ENCODE measurements around the gene CCDC136. TPM values are rescaled to one million over a fixed set of nuclear protein-coding genes. Genes with fewer than 3 reads are reported as not detected.
A peak's percentile ranks its signal among the peaks of the same experiment; 100 is the strongest.

CCDC136 gene
- total RNA-seq, 1 donor, result 7.2 TPM

DNA sequence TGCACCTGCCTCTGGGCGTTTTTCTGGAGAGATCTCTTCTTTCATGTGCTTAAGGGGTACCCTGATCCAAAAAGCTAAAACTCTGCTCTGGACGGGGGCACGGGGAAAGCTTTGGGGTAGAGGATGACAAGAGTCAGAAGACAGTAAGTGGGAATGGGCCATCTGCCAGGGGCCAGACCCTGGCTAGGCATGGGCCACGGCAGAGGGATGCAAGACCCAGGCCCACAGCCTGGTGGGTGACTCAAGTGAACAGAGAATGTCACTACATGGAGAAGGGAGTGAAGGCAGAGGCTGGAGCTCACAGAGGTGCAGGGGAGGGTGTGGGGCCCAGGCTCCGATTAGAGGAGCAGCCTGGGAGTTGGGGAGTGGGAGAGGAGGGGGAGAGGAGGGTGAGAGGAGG lies 53.7 kb downstream of the CCDC136 start:
- no peaks in the 10 kb centered on the region for H3K9me3 ChIP-seq (ENCODE audit: low read depth, low read length)
- no peak overlapping the region for H3K4me3 ChIP-seq (ENCODE audit: insufficient read depth, low read length)
- H3K4me1 ChIP-seq (ENCODE audit: insufficient read depth, low read length), result peaks cover 4% of the 10 kb centered on the region
- H3K27me3 ChIP-seq (ENCODE audit: insufficient read depth, low read length), result no peaks in the 10 kb centered on the region
- peaks cover 93% of the 10 kb centered on the region for H3K36me3 ChIP-seq (ENCODE audit: insufficient read depth, low read length)
- H4K20me1 ChIP-seq (ENCODE audit: insufficient read depth, low read length), result peaks cover 57% of the 10 kb centered on the region
- peaks cover 8% of the 10 kb centered on the region for H3K79me2 ChIP-seq (ENCODE audit: insufficient read depth, low read length)
- H3K4me2 ChIP-seq (ENCODE audit: insufficient read depth, low read length), result no peak overlapping the region
- no peak overlapping the region for H2AFZ ChIP-seq (ENCODE audit: low read length)
- DNase-seq (ENCODE audit: insufficient read length, low spot score, missing footprints), result peak; percentile 59
- TF ChIP-seq, protein P1, sequence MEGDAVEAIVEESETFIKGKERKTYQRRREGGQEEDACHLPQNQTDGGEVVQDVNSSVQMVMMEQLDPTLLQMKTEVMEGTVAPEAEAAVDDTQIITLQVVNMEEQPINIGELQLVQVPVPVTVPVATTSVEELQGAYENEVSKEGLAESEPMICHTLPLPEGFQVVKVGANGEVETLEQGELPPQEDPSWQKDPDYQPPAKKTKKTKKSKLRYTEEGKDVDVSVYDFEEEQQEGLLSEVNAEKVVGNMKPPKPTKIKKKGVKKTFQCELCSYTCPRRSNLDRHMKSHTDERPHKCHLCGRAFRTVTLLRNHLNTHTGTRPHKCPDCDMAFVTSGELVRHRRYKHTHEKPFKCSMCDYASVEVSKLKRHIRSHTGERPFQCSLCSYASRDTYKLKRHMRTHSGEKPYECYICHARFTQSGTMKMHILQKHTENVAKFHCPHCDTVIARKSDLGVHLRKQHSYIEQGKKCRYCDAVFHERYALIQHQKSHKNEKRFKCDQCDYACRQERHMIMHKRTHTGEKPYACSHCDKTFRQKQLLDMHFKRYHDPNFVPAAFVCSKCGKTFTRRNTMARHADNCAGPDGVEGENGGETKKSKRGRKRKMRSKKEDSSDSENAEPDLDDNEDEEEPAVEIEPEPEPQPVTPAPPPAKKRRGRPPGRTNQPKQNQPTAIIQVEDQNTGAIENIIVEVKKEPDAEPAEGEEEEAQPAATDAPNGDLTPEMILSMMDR (IDR thresholded peaks at IDR 0.05; ENCODE audit: extremely low read depth, low read depth, low read length), result no peak
- H3K27ac ChIP-seq (ENCODE audit: low read depth, low read length), result no peak overlapping the region

DNA sequence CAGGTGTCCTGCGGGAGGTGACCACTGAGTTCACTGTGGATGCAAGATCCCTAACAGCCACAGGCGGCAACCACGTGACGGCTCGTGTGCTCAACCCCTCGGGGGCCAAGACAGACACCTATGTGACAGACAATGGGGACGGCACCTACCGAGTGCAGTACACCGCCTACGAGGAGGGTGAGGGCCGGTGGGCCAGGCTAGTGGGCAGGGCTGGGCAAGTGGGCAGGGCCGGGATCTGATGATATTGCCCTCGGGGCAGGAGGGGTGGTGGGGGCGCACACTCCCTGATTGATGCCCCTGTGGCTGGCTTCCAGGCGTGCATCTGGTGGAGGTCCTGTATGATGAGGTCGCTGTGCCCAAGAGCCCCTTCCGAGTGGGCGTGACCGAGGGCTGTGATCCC lies 54.2 kb downstream of the CCDC136 start:
- peaks cover 54% of the 10 kb centered on the region for H4K20me1 ChIP-seq (ENCODE audit: insufficient read depth, low read length)
- H3K4me1 ChIP-seq (ENCODE audit: insufficient read depth, low read length), result peaks cover 4% of the 10 kb centered on the region
- TF ChIP-seq, protein P1 (IDR thresholded peaks at IDR 0.05; ENCODE audit: extremely low read depth, low read depth, low read length), result no peak

DNA sequence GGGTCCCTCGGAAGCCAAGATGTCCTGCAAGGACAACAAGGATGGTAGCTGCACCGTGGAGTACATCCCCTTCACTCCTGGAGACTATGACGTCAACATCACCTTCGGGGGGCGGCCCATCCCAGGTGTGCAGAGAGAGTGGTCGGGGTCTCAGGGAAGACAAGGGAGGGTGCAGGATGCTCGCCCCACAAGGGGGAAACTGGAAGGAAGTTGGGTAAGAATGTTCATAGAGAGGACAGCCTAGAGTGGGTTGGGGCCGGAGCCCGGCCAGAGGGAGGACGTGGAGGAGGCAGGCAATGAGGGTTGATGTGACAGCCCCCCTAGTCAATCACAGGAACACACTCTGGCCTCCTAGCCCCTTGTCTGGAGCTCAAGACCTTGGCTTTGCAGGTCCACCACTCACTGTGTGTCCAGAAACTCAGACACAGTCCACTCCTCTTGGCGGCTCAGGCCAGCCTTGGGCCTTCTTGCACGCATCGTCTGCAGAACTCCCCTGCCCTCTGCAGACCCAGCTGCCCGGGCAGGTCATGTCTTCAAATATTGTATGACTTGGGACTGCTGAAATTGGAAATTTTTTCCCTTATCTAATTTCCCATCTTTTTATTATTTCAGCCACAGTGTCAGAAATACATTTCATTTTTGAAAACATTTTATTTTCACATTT lies 55.1 kb downstream of the CCDC136 start:
- no peak overlapping the region for H3K27ac ChIP-seq (ENCODE audit: low read depth, low read length)
- H3K79me2 ChIP-seq (ENCODE audit: insufficient read depth, low read length), result peaks cover 6% of the 10 kb centered on the region
- no peak overlapping the region for H2AFZ ChIP-seq (ENCODE audit: low read length)
- TF ChIP-seq, protein P1 (IDR thresholded peaks at IDR 0.05; ENCODE audit: extremely low read depth, low read depth, low read length), result no peak
- H3K36me3 ChIP-seq (ENCODE audit: insufficient read depth, low read length), result peaks cover 90% of the 10 kb centered on the region
- peaks cover 51% of the 10 kb centered on the region for H4K20me1 ChIP-seq (ENCODE audit: insufficient read depth, low read length)
- no peak for DNase-seq (ENCODE audit: insufficient read length, low spot score, missing footprints)
- H3K27me3 ChIP-seq (ENCODE audit: insufficient read depth, low read length), result no peaks in the 10 kb centered on the region
- H3K9me3 ChIP-seq (ENCODE audit: low read depth, low read length), result no peaks in the 10 kb centered on the region
- no peak overlapping the region for H3K4me2 ChIP-seq (ENCODE audit: insufficient read depth, low read length)
- no peak overlapping the region for H3K4me3 ChIP-seq (ENCODE audit: insufficient read depth, low read length)
- no peaks in the 10 kb centered on the region for H3K4me1 ChIP-seq (ENCODE audit: insufficient read depth, low read length)

More for the DNA sequence above, 54.2 kb downstream of the CCDC136 start:
- peak; percentile 82 for DNase-seq (ENCODE audit: insufficient read length, low spot score, missing footprints)
- Histone ChIP-seq H3K27me3 (ENCODE audit: insufficient read depth, low read length) (no peaks in the 10 kb centered on the region), H3K4me3 (ENCODE audit: insufficient read depth, low read length) (no peak overlapping the region), H3K36me3 (ENCODE audit: insufficient read depth, low read length) (peaks cover 93% of the 10 kb centered on the region), H2AFZ (ENCODE audit: low read length) (no peak overlapping the region), H3K27ac (ENCODE audit: low read depth, low read length) (no peak overlapping the region), H3K79me2 (ENCODE audit: insufficient read depth, low read length) (peaks cover 6% of the 10 kb centered on the region), H3K9me3 (ENCODE audit: low read depth, low read length) (no peaks in the 10 kb centered on the region), H3K4me2 (ENCODE audit: insufficient read depth, low read length) (no peak overlapping the region)

DNA sequence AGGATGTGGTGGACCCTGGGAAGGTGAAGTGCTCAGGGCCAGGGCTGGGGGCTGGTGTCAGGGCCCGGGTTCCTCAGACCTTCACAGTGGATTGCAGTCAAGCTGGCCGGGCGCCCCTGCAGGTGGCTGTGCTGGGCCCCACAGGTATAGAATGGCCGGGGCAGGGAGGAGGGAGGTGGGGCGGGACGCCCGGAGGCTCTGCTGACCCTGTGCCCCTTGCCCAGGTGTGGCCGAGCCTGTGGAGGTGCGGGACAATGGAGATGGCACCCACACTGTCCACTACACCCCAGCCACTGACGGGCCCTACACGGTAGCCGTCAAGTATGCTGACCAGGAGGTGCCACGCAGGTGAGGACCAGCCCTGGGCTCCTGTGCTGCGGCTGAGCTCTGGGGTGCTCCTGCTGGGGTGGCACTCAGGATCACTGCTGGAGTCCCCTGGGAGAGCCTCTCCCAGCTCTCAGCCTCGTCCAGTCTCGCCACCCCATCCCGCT lies 56.0 kb downstream of the CCDC136 start:
- H3K4me2 ChIP-seq (ENCODE audit: insufficient read depth, low read length), result no peak overlapping the region
- H3K27ac ChIP-seq (ENCODE audit: low read depth, low read length), result no peak overlapping the region
- TF ChIP-seq, protein P1 (IDR thresholded peaks at IDR 0.05; ENCODE audit: extremely low read depth, low read depth, low read length), result no peak
- H3K4me3 ChIP-seq (ENCODE audit: insufficient read depth, low read length), result no peak overlapping the region
- no peaks in the 10 kb centered on the region for H3K9me3 ChIP-seq (ENCODE audit: low read depth, low read length)
- peaks cover 45% of the 10 kb centered on the region for H4K20me1 ChIP-seq (ENCODE audit: insufficient read depth, low read length)
- H3K79me2 ChIP-seq (ENCODE audit: insufficient read depth, low read length), result peaks cover 5% of the 10 kb centered on the region
- no peaks in the 10 kb centered on the region for H3K4me1 ChIP-seq (ENCODE audit: insufficient read depth, low read length)
- H2AFZ ChIP-seq (ENCODE audit: low read length), result no peak overlapping the region
- H3K36me3 ChIP-seq (ENCODE audit: insufficient read depth, low read length), result peaks cover 91% of the 10 kb centered on the region
- DNase-seq (ENCODE audit: insufficient read length, low spot score, missing footprints), result no peak
- H3K27me3 ChIP-seq (ENCODE audit: insufficient read depth, low read length), result no peaks in the 10 kb centered on the region

Measured in osteoblast (primary cell).